EL (cell line): Measurements from ENCODE around the gene GRHPR.
"Not testable (repeated sequence)": the region's sequence is repeated elsewhere in the genome, so short reads cannot be mapped to it uniquely, and the experiment has no call there.

Experiments
- DNase-seq: peaks from one replicate; pipeline ENCODE4 v3.0.0-alpha.2; 2016

The GRHPR gene

DNA sequence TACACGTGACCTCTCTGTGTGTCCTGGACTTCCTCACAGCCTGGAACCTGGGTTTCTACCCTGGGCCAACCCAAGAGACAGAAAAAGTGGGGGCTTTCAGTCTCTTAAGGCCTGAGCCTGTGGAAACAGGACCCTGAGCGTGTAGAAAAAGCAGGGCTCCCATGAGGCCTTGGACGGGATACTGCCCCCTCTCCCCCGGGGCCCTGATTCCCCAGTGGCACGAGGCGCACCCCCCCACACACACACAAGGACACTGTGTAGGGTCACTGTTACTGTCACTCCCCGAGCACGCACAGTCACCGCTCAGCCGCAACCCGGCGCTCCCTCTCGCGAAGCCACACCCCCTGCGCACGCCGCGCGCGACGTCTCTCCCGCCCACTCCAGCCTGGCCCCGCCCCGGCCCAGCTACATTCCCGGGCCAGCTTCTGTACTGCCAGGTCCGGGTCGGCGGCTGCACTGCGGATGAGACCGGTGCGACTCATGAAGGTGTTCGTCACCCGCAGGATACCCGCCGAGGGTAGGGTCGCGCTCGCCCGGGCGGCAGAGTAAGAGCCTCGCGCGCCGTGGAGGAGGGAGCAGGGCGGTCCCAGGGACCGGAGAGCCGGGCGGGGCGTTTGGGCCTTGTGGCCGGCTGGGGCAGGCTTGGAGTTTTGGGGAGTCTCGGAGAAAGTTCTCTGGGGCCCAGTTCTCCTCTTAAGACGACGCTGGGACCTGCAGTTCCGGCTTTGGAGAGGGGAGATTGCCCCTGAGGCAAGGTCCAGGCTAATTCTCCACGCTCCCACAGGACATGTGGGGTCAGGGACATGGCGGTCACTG is at the start of gene GRHPR:
Gene GRHPR, plus strand, starts transcription at position 408 of the 816 bp plus-strand sequence. Its CDS starts 55 bp downstream, at position 463.
- DNase-seq: peak; percentile 82

DNA sequence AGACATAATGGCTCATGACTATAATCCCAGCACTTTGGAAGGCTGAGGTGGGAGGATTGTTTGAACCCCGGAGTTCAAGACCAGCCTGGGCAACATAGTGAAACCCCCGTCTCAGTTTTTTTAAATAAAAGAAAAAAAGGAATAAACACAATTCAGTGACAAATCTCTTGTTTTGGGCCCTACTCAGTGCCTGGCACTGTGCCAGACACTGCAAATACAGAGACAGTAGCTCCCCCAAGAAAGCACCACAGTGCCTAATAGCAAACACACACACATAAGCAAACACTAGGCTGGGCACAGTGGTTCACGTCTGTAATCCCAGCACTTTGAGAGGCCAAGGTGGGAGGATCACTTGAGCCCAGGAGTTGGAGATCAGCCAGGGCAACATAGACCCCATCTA is 49.7 kb upstream of the GRHPR start:
- no peak for DNase-seq

DNA sequence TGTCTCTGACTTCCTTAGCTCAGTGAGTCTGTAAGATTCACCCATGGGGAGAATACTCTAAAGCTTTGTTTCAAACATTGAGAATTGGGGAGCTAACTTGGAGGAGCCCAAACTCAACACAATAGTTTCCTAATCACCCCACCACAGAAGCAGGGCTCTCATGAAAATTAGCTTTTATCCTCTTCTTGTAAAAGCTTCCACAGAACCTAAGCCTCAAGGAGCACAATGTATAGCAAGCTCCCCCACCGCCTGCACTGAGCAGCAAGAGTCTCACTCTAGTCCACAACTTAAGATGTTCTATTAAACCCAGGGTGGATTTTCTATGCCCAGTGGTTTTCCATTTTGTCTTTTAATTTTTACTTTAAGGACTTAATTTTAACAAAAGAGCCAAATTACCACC is 48.9 kb upstream of the GRHPR start:
- no peak for DNase-seq

DNA sequence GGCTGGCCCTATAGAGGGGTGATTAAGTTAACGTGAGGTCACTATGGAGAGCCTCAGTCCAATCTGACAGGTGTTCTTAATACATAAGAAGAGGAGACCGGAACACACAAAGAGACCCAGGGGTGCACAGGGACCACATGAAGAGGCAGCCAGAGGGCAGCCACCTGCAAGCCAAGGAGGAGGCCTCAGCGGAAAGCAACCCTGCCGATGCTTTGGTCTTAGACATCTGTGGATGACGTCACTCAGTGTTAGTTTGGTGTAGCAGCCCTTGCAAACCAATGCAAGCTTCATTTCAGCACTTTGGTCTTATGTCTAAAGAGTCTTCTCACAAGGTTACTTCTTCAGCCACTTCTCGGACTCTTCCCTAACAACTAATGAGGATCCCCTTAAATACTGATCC is 47.6 kb upstream of the GRHPR start:
- no peak for DNase-seq

DNA sequence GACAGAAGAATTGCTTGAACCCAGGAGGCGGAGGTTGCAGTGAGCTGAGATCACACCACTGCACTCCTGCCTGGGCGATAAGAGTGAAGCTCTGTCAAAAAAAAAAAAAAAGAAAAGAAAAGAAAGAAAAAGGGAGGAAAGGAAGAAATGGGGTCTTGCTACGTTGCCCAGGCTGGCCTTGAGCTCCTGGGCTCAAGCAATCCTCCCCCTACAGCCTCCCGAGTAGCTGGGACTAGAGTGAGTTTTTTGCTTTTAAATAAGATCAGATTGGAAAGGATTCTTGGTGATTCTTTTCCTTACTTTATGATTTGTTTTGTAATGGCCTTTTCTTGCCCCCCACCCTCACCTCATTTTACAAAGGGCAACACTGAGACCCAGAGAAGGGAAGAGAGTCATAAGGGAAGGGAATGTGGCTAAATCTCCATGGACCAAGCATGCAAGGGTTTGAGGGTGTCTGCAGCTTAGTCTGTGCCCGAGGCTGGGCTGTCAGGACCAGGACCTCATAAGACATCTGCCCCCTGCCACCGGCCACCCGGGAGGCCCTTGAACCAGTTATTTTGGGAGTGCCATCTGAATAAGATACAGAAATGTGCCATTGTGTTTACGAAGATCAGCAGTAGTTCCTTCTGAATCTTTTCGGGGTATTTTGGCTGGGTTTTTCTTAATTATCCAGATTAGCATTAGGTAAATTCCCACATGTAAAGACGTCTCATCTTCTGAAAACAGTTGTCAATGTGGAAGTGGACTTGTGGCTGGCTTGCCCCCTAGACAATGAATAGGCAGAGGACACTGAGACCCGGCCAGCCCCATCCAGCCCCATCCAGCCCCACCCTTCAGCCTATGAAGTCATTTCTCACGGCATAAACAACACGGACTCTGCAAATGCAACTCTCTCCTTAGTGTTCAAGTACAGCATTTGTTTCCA is 44.5 kb upstream of the GRHPR start:
- DNase-seq: no peak

DNA sequence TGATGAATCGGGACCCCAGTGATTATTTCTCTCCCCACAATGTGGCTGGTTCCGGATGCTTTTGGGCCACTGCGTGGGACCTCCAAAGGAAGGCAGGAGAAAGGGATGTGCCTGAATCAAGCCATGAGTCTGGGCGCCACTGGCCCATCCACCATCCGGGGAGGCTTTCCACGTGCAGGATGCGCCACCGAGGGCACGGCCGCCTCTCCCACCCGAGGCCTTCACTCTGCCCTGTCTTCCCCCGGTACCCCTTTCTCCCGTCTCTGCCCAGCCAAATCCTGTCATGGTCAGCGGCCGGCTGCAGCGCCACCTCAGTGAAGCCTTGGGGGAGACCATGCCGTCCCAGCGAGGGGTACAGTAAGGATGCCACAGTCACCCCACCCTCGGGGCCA is 43.9 kb upstream of the GRHPR start:
- no peak for DNase-seq

DNA sequence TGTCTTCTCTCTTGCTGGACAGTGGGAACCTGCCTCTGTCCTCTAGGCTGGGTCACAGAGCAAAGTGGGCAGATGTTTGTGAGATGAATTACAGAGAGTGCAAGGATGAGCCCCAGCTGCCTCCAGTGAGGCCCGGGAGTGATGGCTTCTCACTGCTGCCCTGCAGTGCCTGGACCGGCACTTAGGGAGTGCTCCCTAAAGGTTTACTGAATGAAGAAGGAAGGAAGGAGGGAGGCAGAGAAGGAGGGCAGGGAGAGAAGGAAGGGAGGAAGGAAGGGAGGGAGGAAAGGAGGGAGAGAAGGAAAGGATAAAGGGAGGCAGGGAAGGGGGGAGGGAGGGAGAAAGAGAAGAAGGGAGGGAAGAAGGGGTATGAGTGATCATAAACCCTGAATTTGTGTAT is 42.7 kb upstream of the GRHPR start:
- no peak for DNase-seq

DNA sequence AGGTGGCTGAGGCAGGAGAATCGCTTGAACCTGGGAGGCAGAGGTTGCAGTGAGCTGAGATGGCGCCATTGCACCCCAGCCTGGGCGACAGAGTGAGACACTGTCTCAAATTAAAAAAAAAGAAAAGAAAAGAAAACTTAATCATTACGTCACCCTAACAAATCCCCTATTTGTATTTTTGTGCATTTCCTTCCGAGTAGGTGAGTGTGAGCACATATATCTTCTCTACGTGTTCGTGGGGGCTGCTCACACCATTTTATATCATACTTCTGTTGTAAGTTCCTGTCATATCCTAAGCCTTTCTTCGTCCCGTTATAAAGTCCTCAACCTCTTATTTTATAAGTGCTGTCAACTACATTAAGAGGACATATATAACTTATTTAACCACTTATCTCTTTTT is 41.9 kb upstream of the GRHPR start:
- no peak for DNase-seq

DNA sequence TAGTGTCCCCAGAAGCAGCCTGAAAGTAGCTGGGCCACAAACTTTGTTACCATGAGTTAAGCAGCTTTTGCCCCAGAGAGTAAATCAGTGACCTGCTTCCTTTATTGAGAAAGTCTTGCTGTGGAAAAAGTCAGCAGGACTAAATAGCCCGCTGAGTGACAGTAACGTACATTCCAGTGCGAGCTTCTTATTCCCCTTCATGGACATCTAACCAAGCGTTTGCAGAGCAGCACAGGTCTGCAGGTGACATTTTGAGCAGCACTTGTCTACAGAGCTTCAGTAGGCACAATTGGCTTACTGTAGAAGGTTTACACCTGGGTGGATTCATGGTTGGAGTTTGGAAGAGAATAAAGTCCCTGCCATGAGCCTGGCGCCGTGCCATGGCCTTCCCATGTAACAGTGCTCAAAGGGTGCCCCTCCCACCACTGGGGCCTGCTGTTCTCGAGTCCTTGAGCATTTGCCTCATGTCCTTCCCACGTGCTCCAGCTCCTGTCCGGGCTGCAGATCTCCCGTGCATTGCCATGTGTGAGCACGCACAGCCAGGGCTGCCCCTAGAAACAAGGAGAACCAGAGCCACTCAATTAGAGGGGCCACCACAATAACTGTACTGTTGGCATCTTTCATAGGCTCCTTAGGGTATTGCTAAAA is 41.3 kb upstream of the GRHPR start:
- no peak for DNase-seq

DNA sequence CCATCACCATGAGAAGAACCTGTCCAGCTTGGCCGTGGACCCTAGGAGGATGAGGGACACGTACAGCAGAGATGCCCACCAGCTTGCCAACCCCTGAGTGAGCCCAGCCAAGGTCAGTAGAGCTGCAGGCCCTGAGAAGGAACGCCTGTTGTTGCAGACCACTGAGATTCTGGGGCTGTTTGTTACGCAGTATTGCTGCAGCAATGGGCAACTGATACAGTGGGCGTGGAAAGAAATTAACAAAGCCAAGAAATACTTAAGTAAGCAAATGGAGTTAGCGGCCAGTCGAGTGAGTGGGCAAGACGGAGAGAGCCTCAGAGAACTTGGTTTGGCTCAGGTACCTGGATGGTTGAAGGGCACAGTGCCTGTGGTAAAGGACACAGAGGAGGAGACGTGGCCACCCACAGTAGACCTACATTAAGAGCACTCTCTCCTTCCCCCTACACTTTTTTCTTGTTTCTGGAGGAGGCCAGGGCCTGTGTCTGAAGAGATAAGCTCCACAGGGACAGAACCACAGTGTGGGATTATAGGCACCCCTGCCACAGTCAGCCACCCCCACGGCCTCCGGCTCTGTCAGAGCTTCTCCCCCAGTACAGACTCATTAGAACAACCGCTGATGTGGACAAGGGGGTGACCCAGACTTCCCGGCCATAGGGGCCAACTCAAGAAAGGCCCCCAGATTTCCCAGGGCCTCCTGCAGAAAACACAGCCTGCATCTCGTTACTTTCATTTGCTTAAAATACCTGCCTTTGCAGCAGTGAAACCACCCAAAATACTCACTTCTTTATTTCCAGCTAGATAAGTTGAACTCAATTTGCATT is 40.1 kb upstream of the GRHPR start:
- no peak for DNase-seq

DNA sequence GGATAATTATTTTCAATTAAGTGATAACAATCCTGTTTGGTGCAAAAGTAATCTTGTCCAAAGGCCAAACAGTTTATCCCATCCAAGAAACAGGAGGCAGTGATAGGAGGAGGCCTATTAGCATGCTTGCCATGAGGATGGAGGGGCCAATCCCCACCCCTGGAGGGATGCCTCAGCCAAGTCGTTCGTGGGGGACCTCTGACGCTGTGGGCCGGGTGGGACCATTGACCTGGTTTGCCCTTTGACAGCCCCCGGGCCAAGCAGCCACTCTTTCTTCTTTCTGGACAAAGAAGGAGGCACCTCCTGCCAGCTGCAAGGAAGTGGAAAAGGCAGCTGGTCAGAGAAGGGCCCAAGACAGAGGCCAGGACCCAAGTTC is 39.5 kb upstream of the GRHPR start:
- no peak for DNase-seq

DNA sequence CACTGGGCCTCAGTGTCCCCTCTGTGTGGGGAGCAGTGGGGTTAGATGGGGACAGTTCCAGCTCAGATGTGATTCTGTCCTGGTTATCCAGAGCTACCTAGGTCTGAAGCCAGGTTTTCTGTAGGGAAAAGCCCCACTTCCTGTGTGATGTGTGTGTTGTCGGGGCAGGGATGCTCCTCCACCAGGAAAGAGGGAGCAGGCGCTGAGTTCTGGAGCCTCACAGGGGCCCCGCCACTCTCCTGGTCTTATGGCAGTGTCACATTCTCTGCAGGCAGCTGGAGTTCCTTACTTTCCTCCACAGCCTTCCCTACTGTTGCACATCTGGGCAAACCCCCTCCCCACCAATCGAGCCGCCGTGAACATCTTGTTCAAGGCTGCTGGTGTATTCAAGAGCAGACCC is 39.1 kb upstream of the GRHPR start:
- DNase-seq: no peak

DNA sequence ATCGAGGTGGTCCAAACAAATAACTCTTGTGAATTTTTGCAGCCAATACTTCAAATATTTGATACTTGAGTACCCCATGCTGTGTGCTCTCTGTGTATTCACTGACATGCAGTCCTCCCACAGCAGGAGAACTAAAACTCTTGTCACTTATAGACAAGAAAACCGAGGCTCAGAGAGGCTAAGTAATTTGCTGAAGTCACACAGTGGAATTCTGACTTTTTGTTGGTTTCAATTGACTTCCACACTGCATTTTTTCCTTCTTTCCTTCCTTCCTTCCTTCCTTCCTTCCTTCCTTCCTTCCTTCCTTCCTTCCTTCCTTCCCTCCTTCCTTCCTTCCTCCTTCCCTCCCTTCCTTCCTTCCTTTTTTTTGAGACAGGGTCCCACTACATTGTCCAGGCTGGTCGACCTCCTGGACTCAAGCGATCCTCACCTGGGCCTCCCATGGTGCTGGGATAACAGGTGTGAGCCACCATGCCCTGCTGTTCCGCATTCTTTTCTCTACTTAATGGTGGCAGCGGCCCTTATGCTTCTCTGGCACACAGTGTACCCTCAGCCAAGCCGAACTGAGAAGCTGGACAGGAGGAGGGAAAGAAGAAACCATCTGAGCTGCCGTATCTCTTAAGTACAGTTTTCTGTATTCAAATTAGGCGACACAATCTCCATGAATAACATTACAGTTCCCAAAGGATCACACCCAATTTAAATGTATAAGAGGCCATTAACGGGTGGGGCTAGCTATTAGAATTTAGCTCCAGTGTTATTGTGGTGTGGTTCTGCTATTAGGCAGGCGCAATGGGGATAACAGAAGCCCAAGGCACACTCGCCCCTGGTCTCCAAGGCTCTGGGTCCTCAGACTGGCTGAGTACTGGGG is 38.4 kb upstream of the GRHPR start:
- DNase-seq: no peak

DNA sequence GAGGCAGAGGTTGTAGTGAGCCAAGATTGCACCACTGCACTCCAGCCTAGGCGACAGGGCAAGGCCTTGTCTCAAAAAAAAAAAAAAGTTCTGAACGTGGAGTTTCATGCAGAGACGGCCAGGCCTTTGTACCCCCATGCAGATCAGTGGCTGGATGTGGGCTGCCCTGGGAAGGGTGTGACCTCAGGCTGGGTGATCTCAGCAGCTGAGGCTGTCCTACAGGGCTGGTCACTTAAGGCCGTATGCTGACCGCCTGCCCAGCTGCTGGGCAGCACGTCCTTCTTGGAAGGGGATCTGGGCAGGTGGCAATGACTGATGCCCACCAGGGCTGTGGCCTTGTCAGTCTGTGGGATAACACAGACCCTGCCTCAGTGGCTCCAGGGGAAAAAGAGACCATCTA is 37.2 kb upstream of the GRHPR start:
- DNase-seq: no peak

DNA sequence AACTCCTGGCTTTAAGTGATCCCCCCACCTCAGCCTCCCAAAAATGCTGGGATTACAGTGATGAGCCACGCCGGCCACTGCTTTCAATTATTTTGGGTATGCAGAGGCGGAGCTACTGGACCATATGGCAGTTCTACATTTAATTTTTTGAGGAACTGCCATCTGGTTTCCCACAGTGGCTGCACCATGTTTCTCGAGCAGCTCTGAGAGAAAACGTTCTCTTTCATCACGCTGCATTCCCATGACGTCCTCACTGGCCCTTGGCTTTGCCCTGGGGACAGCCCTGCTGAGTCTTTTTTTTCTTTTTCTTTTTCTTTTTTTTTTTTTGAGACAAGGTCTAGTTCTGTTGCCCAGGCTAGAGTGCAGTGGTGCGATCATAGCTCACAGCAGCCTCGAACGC is 35.5 kb upstream of the GRHPR start:
- DNase-seq: no peak

DNA sequence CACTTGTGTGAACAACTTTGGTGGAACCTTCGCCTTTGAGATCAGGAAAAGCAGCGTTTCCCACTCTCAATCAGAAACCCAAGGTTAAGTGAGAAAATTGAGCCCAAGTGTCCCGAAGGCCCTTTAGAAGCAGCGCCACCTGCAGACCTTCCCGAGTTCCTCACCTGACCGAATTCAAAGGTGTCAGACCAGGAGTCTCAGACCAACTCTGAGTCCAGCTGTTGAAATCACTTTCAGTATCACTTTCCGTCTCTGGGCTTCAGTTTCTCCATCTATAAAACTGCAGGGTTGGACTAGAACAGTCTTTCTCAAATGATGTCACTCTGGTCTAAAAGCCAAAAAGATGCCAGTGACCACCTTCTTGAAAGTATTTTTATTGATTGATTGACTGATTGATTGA is 31.7 kb upstream of the GRHPR start:
- no peak for DNase-seq

DNA sequence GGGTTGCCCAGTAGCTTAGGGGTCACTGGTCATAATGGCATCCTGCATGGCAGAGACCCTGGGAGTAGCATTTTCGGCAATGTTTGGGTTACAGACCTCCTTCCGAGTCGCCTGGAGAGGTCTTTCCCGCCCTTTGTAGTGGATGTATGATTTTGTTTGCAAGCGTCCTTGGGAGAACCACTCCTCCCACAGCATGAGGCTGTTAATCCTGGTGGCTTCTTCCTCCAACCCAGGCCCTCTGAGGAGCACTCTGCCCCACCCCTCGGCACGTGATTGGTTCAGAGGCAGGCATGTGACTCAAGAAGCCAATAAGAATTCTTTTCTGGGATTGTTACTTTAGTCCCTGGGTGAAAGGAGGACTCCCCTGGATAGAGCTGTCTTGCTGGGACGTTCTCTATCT is 30.2 kb upstream of the GRHPR start:
- no peak for DNase-seq

DNA sequence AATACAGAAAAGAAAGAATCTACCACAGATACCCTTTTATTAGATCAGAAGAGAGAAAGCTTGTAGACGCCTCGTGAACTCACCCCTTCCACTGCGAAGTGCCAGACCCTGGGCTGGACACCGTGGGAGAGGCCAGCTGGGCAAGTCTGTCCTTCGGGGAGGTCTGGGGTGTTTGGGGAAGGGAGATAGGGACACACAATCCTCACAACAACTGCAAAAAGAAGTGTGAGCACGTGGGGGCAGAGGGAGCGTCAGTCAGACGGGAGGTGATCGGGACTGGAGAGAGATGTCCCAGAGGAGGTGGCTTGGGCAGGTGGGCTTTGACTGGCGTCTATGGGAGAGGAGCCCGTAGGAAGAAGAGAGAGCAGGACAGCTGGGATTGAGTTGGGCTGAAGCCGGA is 27.3 kb upstream of the GRHPR start:
- DNase-seq: no peak

DNA sequence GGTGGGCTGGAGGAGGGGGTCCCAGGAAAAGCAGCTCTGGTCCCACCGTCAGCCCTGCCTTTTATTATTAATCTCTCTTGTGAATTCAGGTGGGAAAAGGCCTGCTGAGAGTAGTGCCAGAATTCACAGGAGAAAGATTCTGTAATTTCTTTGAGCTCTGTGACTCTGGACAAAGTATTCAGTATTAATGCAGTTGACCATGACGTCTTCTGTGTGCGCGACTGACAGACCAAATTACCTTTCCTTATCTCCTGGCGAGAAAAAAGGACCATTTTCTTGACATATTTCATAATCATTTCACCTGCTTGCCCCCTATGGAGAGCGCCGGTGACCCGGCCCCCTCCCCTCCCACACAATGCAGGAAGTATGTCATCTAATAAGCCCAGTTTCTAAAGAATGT is 26.8 kb upstream of the GRHPR start:
- DNase-seq: no peak

DNA sequence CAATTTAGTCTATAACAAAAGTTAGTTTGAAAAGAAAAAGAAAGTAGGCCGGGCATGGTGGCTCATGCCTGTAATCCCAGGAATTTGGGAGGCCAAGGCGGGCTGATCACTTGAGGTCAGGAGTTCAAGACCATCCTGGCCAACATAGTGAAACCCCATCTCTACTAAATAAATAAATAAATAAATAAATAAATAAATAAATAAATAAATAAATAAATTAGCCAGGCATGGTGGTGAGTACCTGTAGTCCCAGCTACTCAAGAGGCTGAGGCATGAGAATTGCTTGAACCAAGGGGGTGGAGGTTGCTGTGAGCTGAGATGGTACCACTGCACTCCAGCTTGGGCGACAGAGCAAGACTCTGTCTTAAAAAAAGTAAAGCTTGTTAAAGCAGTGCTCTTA is 24.5 kb upstream of the GRHPR start:
- DNase-seq: not testable (repeated sequence)

DNA sequence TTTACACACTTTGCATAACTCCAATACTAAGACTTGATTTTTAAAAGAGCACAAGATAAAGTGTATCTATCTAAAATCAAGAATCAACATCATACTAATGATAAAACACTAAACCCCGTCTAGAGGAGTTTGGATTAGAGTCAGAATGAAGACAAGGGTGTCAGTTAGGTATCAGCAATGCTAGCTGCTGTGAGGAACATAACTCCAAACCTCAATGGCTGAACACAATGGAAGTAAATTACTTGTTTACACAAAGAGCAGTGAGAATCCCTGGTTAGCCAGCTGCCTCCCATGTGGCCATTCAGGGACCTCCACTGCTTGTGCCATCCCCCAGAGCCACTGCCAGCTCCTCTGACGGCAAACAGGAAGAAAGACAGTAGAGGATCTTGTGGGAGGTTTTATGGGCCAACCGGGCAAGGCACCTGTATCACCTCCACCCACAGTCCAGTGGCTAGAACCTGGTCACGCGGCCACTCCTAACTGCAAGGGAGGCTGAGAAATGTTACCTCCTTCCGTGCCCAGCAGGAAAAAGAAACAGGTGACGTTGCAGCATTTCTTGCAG is 24.0 kb upstream of the GRHPR start:
- DNase-seq: no peak
